Kidney (tissue), 14 donors: ENCODE data around the gene MUL1. TPM values are rescaled to one million over a fixed set of nuclear protein-coding genes. Genes with fewer than 3 reads are reported as not detected.

Source experiments
- DNase-seq, 5 donors: peaks; one replicate each; pipeline ENCODE4 v3.0.0-alpha.2; 2013 to 2020
- FAIRE-seq: peaks from 2 replicates; lab custom pipeline; 2012; peaks lifted over from hg19 to GRCh38; lab: Jason Lieb, UNC
- H3K27ac ChIP-seq, 2 donors: one replicate each; pipeline ENCODE4 v1.7.0; 2013; ENCODE audit warnings: low read depth in 2 of 2, low read length in 2 of 2, inconsistent platforms in 1 of 2
- H3K27me3 ChIP-seq: one replicate; pipeline ENCODE4 v1.7.1; 2013; ENCODE audit warnings: low read length, inconsistent platforms; ENCODE audit not compliant: control insufficient read depth, insufficient read depth
- H3K36me3 ChIP-seq, 3 donors: one replicate each; pipeline versions ENCODE4 v1.7.0 to v1.7.1; 2013; ENCODE audit warnings: low read length in 3 of 3, control low read depth in 1 of 3, inconsistent platforms in 1 of 3; ENCODE audit not compliant: insufficient read depth in 3 of 3, control insufficient read depth in 2 of 3
- H3K4me1 ChIP-seq, 3 donors: one replicate each; pipeline versions ENCODE4 v1.7.0 to v1.7.1; 2013; ENCODE audit warnings: low read length in 3 of 3, inconsistent platforms in 1 of 3, low read depth in 1 of 3; ENCODE audit not compliant: control insufficient read depth in 2 of 3, insufficient read depth in 2 of 3
- H3K4me3 ChIP-seq, 3 donors: one replicate each; pipeline versions ENCODE4 v1.7.0 to v1.8.1; 2013; ENCODE audit warnings: low read length in 3 of 3, control low read depth in 1 of 3, inconsistent platforms in 1 of 3
- H3K9ac ChIP-seq, 3 donors: one replicate each; pipeline versions ENCODE4 v1.7.0 to v1.7.1; 2013; ENCODE audit warnings: low read length in 3 of 3, control low read depth in 1 of 3, inconsistent platforms in 1 of 3
- H3K9me3 ChIP-seq, 3 donors: one replicate each; pipeline versions ENCODE4 v1.7.0 to v1.7.1; 2013; ENCODE audit warnings: low read length in 3 of 3, control low read depth in 1 of 3, inconsistent platforms in 1 of 3; ENCODE audit not compliant: control insufficient read depth in 2 of 3, insufficient read depth in 1 of 3
- intact Hi-C: fragments of 100-400 bp; cut with DNase I; formaldehyde crosslinking; loops from one replicate; pipeline ENCODE4 v1.11.1; 2022
- polyA plus RNA-seq: library from polyadenylated mRNA; stranded (reverse); fragments of 350-450 nt; fragmentation: Illumina TruSeq; extraction: RNeasy Lipid Tissue Mini Kit (QIAGEN cat#74804); gene quantifications from one replicate; pipeline ENCODE4 v1.2.3, GENCODE V29; 2014; ENCODE audit warnings: low read depth, low replicate concordance; ENCODE audit not compliant: insufficient read depth
- total RNA-seq: library from RNA; stranded (reverse); fragmentation: NEBNext Ultra II Directional; extraction: Animal tissue kit (Norgen Biotek cat#: 25700); gene quantifications from one replicate; pipeline ENCODE4 v1.2.1, GENCODE V29; 2021
- TF ChIP-seq, protein P1 (sequence below): IDR thresholded peaks from 3 replicates; pipeline ENCODE4 v1.5.1; 2012; ENCODE audit warnings: mild to moderate bottlenecking, moderate library complexity, borderline replicate concordance; ENCODE audit not compliant: insufficient read depth; ENCODE audit errors: extremely low read depth
- donor health status: control.
- donor health status: control.
- donor health status: control.
- donor health status: control.
- donor health status: control.
- donor health status: DM: yes; HTN: yes; CAD: no.
- donor health status: Normal renal cell carcinoma (clear cell type).

Gene MUL1
- total and polyA plus RNA-seq, 2 donors from 2014 or later, result 33.0 to 40.0 TPM

- no peak for FAIRE-seq
- peaks cover 0 to 6% (median 2%) of the 10 kb centered on the region in 3 donors for H3K4me1 ChIP-seq
- no peak overlapping the region for H3K4me3 ChIP-seq
- H3K9me3 ChIP-seq, result no peaks in the 10 kb centered on the region
- no peak overlapping the region for H3K27ac ChIP-seq
- H3K36me3 ChIP-seq, result peaks cover 0 to 19% (median 18%) of the 10 kb centered on the region in 3 donors
- no peak for DNase-seq
- TF ChIP-seq, protein P1, sequence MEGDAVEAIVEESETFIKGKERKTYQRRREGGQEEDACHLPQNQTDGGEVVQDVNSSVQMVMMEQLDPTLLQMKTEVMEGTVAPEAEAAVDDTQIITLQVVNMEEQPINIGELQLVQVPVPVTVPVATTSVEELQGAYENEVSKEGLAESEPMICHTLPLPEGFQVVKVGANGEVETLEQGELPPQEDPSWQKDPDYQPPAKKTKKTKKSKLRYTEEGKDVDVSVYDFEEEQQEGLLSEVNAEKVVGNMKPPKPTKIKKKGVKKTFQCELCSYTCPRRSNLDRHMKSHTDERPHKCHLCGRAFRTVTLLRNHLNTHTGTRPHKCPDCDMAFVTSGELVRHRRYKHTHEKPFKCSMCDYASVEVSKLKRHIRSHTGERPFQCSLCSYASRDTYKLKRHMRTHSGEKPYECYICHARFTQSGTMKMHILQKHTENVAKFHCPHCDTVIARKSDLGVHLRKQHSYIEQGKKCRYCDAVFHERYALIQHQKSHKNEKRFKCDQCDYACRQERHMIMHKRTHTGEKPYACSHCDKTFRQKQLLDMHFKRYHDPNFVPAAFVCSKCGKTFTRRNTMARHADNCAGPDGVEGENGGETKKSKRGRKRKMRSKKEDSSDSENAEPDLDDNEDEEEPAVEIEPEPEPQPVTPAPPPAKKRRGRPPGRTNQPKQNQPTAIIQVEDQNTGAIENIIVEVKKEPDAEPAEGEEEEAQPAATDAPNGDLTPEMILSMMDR, result no peak
- intact Hi-C loops, result no loop called here
- H3K9ac ChIP-seq, result no peak overlapping the region
- no peaks in the 10 kb centered on the region for H3K27me3 ChIP-seq
These were observed 2.5 kb downstream of the MUL1 start for GRCh38 chr1:20505488-20505887.

DNA sequence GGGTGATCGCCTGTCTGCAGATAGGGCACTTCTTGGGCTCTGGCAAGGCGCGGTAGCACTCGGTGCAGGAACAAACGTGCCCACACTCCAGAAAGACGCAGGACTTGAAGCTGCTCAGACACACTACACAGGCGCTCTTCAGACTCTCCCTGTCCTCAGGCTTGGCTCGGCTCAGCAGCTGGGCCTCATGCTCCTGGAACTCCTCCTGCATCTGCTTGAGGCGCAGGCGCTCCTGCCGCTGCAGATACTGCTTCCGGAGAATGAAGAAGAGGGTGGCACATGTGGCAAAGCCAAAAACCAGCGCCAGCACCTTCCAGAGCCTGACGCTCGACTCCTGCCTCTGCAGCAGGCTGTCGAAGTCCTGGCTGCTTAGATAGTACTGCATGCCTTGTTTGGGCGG lies 7.2 kb downstream of the MUL1 start:
- Histone ChIP-seq H3K27ac (no peak overlapping the region), H3K9me3 (no peaks in the 10 kb centered on the region), H3K36me3 (peaks cover 0 to 40% (median 26%) of the 10 kb centered on the region in 3 donors), H3K4me1 (peaks cover 0 to 4% (median 0%) of the 10 kb centered on the region in 3 donors), H3K9ac (no peak overlapping the region), H3K27me3 (no peaks in the 10 kb centered on the region), H3K4me3 (no peak overlapping the region)
- FAIRE-seq (no peak), DNase-seq (no peak)
- TF ChIP-seq, protein P1, result no peak
- intact Hi-C loops, result no loop called here

- Histone ChIP-seq H3K27me3 (no peaks in the 10 kb centered on the region), H3K36me3 (peaks cover 0 to 40% (median 26%) of the 10 kb centered on the region in 3 donors), H3K9me3 (no peaks in the 10 kb centered on the region), H3K4me3 (no peak overlapping the region), H3K9ac (no peak overlapping the region), H3K4me1 (no peaks in the 10 kb centered on the region), H3K27ac (no peak overlapping the region)
- intact Hi-C loops, result loop anchor here (10.0 kb wide), 1 partner anchor 125 kb away; no protein-coding TSS in a partner anchor
- FAIRE-seq, result no peak
- TF ChIP-seq, protein P1, result no peak
- DNase-seq, result no peak
These were observed 8.2 kb downstream of the MUL1 start for GRCh38 chr1:20499718-20500117.

DNA sequence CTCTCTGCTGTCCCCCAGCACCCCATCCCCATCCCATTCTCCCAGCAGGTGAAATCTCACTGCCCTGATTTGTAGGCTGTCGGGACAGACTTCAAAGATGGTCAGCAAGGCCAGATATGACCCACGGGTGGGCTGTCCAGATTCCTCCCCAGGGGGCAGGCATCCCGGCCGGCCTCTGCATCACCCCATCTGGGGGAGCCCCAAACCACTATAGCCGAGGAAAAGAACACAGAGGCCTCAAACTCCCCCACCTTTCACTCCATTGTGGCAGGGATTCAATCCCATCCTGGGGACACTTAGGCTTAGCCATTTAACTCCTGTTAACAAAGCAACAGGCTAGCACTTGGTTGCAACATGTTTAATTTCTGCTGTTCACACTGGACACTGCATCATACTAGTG lies 8.8 kb downstream of the MUL1 start:
- intact Hi-C loops, result loop anchor here (10.0 kb wide), 1 partner anchor 124 kb away; no protein-coding TSS in a partner anchor
- TF ChIP-seq, protein P1, result no peak
- Histone ChIP-seq H3K36me3 (peaks cover 0 to 40% (median 26%) of the 10 kb centered on the region in 3 donors), H3K4me3 (no peak overlapping the region), H3K27ac (no peak overlapping the region), H3K9ac (no peak overlapping the region), H3K27me3 (no peaks in the 10 kb centered on the region), H3K9me3 (no peaks in the 10 kb centered on the region), H3K4me1 (peaks cover 0 to 2% (median 0%) of the 10 kb centered on the region in 3 donors)
- FAIRE-seq, result no peak
- no peak for DNase-seq
